Measurements from ENCODE around the gene DNAH1.
A peak's percentile ranks its signal among the peaks of the same experiment; 100 is the strongest.

The DNAH1 gene

DNA sequence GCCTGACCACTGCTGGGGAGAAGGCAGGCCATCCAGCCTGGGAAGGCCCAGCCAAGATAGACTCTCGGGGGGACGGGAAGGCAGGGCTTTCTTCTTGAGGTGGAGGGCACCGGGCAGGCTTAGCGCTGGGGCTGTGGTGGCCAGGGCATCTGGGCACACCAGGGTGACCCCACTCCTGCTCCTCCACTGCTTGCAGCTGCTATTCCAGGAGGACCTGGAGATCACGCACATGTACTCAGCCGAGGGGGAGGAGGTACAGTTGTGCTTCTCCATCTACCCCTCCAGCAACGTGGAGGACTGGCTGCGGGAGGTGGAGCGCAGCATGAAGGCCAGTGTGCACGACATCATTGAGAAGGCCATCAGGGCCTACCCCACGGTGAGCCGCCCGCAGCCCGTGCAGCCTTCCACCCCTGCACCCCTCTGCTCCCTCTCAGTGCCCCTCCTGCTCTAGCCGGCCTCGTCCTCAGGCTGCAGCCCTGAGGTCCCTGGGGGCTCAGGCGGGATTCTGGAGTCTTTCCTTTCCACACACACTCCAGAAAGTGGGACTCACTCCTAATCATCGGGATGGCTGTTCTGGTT is 42.3 kb downstream of the DNAH1 start:
- DNase-seq (ENCODE audit: low spot score) = no peak

DNA sequence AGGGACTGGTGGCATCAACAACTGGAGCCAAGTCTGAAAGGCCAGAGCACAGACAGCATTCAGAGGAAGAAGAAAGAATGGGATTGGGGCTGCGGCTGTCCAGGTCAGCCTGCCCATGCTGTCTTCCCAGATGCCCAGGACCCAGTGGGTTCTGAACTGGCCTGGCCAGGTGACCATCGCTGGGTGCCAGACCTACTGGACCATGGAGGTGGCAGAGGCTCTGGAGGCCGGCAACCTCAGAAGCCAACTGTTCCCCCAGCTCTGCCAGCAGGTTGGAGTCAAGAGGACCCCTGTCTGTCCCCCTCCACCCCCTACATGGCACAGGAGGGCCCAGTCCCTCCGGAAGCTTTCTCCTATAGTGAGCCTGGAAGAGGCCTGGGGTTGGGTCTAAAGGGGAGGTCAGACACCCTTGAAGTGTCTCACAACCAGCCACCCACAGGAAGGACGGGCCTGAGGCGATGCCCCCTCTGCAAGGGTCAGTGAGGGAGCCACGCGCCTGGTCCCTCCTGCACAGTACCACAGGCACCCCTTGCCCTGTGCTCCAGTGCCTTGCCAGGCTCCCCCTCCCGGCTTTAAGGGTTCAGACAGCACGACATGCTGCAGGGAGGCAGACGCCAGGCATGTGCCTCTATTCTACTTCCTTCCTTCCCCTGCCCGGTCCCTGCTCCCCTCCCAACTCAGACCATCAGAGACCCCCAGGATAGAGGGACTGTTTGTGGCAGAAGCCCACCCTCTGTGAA is 43.2 kb downstream of the DNAH1 start:
- no peak for DNase-seq (ENCODE audit: low spot score)

DNA sequence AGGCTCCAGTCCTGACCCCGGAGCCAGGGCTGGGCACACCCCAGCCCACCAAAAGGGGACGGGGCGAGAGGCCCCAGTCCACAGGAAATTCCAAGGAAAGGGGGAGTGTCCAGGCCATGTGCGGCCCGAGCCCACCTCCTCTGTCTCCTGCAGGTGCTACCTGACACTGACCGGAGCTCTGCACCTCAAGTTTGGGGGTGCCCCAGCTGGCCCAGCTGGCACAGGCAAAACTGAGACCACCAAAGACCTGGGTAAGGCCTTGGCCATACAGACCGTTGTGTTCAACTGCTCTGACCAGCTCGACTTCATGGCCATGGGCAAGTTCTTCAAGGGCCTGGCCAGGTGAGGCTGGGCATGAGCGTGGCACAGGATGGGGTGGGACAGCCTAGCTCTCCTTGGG is 44.9 kb downstream of the DNAH1 start:
- DNase-seq (ENCODE audit: low spot score) = no peak

DNA sequence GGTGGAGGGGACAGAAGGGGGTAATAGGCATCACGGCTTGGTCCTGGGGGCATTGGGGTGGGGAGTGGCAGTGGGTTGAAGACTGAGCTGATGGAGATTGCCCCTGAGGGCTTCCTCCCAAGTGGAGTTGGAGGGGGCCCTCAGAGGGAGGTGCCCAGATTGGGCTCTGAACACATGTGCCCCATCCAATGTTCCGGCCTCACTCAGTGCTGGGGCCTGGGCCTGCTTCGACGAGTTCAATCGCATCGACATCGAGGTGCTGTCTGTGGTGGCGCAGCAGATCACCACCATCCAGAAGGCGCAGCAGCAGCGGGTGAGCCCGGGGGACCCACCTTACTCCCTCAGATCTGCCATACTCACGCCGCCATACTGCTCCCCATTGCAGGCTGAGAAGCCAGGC is 45.3 kb downstream of the DNAH1 start:
- DNase-seq (ENCODE audit: low spot score) = no peak

DNA sequence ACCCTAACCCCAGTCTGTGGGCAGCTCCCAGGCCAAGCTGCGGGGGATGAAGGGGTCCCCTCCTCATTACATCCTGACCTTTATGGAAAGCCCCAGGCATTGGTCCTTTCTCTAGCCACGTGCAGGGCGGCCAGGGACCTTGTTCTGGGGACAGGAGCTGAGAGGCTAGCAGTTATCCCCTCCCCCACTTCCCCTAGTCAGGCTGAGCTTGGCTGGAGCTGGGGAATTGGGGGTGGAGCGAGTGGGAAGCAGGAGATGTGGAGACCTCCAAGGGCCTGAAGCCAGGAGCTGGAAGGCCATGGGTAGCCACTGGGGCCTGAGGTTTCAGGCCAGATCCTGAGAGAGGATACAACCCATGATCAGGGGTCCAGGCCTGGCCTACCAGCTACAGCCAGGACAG is 45.8 kb downstream of the DNAH1 start:
- DNase-seq (ENCODE audit: low spot score) = peak; percentile 53

DNA sequence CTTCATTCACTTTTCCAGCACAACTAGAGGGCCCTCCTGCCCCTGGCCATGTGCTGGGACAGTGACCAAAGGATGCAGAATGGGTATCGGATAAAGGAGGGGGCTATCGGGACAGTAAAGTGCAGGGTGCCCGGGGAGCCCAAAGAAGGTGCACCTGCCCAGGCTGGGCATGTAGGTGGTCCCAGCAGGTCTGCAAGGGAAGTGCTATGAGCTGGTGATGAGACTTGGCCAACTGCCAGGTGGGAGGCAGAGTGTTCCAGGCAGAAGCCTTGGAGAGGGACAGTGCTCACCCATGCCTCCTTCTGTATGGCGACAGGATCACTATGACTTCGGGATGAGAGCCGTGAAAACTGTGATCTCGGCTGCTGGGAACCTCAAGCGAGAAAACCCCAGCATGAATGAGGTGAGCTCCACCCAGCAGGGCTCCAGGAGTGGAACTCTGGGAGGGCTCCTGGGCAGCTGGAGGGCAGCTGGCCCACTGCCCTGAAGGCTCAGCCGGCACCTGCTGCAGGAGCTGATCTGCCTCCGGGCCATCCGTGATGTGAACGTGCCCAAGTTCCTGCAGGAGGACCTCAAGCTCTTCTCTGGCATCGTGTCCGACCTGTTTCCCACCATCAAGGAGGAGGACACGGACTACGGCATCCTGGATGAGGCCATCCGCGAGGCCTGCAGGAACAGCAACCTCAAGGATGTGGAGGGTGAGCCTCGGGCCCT is 48.4 kb downstream of the DNAH1 start:
- no peak for DNase-seq (ENCODE audit: low spot score)

DNA sequence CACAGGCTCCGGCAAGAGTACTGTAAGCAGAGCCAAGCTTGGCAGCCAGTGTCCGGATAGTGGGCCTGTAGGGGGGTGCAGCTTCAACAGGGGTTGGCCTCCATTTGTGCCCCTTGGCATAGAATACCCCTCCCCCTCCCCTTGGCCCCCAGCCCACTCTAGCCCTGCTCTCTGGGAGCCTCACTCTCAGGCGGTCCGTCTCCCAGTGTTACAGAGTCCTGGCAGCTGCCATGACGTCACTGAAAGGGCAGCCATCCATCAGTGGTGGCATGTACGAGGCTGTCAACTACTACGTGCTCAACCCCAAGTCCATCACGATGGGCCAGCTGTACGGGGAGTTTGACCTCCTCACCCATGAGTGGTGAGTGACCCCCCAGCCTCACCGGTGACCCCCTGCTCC is 50.4 kb downstream of the DNAH1 start:
- DNase-seq (ENCODE audit: low spot score) = no peak

DNA sequence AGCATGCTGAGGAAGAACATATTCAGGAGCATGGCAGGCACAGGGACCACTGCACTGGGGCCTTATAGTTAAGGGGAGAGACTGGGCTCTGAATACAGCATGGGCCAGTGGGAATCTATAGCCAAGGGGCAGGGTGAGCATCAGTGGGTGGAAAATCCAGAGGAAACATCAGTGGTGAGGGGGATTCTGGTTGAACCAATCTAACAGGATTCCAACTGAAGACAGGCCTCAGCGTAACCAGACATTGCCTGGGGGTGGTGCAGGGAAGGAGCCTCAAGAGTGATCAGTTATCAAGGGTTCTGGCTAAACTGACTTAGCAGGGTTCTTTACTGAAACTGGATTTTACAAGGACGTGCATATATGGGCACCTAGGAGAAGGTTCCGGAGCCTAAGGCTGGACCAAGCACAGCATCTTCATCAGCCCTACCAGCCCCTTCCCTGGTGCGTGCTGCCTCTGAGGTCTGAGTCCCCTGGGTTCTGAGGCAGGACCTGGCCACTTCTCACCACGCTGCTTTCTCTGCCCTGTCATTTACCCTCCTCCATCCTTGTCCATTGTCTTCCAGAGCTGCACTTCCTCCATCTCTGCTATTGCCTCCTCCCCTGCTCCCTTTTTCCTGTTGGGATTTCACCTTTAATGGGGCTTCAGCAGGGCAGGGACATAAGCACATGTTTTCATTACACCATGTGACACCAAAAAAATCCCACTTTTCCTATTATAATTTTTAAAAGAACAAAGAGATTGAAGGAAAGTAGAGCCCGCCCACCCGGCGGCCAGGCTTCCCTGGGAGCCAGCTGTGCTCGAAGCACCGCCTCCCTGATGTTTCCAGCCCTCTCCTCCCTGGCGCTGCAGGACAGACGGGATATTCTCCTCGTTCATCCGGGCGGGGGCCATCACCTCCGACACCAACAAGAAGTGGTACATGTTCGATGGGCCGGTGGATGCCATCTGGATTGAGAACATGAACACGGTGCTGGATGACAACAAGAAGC is 52.1 kb downstream of the DNAH1 start:
- DNase-seq (ENCODE audit: low spot score) = peak; percentile 58

DNA sequence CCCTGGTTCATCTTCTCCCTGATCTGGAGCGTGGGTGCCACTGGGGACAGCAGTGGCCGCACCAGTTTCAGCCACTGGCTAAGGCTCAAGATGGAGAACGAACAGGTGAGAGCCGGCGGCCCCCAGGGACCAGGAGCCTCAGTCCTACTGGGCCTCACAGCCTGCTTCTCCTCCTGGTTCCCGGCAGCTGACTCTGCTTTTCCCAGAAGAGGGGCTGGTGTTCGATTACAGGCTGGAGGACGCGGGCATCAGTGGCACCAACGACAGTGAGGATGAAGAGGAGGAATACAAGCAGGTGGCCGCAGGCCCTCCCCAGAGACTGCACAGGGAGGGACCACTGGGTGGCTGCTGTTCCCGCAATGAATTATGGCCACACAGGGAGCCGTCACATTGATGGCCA is 54.4 kb downstream of the DNAH1 start:
- DNase-seq (ENCODE audit: low spot score) = no peak

DNA sequence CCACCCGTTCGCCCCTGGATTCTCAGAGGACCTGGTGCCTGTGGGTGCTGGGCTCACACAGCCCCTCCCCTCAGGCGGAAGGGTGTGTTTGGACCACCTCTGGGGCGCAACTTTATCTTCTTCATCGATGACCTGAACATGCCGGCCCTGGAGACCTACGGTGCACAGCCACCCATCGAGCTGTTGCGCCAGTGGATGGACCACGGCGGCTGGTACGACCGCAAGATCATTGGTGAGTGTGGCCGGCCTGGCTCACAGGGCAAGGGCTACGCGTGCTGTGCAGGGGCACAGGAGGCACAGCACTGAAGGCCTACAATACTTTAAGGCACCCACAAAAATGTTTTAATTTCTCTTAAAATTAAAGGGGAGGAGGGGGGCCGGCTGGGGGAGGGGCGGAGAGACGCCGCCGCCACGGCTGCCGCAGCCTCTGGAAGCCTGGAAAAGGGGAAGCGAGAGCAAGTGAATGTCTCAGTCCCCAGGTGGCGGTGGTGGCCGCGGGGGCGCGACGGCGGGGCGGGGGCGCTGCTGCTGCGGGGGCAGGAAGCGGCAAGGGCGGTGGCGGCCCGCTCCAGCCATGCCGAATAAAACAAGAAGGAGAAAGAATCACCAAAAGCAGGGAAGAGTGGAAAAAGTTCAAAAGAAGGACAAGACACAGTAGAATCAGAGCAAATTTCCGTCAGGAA is 56.8 kb downstream of the DNAH1 start:
- peak; percentile 75 for DNase-seq (ENCODE audit: low spot score)

DNA sequence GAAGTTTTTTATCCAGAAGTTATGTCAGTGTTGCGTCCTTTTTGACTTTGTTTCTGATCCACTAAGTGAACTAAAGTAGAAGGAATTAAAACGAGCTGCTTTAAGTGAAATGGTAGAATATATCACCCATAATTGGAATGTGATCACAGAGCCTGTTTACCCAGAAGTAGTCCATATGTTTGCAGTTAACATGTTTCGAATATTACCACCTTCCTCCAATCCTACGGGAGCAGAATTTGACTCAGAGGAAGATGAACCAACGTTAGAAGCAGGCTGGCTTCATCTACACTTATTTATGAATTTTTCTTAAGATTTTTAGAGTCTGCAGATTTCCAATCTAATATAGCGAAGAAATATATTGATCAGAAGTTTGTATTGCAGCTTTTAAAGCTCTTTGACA is 57.6 kb downstream of the DNAH1 start:
- DNase-seq (ENCODE audit: low spot score) = no peak

DNA sequence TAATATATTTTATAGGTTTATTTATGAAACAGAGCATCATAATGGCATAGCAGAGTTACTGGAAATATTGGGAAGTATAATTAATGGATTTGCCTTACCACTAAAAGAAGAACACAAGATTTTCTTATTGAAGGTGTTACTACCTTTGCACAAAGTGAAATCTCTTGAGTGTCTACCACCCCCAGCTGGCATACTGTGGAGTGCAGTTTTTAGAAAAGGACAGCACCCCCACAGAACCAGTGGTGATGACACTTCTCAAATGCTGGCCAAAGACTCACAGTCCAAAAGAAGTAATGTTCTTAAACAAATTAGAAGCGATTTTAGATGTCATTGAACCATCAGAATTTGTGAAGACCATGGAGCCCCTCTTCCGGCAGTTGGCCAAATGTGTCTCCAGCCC is 58.1 kb downstream of the DNAH1 start:
- DNase-seq (ENCODE audit: low spot score) = no peak

DNA sequence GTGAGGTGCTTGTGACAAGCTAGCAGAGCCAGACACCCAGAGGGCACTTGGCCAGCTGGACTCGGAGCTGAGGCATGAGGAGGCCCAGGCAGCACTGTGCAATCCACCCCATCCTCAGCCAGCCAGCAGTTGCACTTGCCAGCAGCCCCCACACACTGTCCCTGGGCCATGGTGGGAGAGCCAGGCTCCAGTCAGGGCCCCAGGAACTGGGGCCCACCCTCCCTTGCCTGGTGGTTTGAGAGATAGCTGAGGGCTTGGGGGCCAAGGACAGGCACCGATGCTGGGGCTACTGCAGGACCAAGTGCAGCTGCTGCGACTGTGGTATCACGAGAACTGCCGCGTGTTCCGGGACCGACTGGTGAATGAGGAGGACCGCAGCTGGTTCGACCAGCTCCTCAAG is 63.5 kb downstream of the DNAH1 start:
- no peak for DNase-seq (ENCODE audit: low spot score)

DNA sequence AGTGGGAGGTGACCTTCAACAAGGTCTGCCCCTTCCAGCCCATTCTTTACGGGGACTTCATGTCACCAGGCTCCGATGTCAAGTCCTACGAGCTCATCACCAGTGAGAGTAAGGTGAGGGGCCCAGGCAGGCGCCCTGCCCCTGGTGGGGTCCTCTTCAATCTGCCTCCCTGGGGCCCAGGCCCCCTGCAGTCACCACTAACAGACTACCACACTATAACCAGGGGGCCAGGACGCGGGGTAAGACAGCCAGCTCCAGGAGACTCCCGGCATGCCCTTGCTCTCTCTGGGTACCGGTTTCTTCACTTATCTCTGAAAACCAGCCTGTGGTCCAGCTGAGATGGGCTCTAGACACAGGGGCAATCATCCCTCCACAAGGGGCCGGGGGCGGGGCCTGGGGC is 63.9 kb downstream of the DNAH1 start:
- DNase-seq (ENCODE audit: low spot score) = no peak

DNA sequence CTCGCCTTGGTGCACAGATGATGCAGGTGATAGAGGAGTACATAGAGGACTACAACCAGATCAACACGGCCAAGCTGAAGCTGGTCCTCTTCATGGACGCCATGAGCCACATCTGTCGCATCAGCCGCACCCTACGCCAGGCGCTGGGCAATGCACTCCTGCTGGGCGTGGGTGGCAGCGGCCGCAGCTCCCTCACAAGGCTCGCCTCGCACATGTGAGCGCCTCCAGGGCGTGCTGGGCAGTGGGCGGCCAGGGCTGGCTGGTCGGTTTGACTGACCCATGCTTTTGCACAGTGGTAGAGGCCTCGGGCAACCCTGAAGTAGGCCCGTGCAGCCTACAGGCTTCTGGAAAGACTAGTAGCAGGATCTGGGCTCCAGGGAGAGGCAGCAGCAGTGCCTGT is 65.5 kb downstream of the DNAH1 start:
- DNase-seq (ENCODE audit: low spot score) = no peak

DNA sequence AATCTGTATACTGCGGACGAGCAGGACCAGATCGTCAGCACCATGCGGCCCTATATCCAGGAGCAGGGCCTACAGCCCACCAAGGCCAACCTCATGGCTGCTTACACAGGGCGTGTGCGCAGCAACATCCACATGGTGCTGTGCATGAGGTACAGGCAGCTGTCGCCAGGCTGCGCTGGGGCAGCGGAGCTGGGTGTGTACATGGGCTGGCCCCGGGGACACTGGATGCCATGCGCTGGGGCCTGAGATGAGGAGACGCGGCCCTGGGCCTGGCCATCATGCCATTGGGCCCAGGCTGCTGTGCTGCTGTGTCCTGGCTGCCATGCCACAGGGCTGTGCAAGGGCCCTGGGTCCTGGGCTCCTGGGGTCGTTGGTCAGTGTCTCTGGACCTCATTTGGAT is 67.3 kb downstream of the DNAH1 start:
- DNase-seq (ENCODE audit: low spot score) = no peak

DNA sequence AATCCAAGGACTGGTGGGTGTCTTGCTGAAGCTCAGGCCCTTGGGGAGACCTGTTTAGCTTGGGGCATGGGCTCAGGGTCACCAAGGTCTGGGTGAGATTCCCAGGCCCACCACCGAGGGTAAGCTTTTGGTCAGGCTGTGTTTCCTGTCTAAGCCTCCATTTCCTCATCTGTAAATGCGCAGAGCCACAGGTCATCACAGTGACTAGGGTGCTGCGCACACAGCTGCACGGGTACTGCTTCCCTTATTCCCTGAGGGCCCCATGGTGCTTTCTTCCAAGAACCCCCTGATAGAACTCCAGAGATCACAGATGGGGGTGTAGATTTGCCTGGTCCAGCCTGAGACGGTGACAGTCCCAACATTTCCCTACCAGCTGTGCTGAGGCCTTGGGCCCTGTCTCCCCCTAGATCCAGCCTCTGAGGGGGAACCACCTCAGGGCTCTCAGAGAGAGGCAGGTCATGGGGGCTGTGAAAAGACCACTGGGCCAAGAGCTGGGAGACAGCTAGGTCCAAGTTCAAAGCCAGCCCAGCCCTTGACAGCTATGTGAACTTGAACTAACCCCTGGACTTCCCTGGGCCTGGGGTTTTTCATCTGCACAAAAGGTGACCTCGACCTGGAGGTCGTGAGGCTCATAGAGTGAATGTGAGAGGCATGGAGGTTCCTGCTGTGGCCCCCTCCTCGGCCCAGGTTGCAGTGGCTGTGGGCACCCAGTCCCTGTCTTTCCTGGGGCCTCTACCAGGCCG is 68.1 kb downstream of the DNAH1 start:
- DNase-seq (ENCODE audit: low spot score) = no peak

DNA sequence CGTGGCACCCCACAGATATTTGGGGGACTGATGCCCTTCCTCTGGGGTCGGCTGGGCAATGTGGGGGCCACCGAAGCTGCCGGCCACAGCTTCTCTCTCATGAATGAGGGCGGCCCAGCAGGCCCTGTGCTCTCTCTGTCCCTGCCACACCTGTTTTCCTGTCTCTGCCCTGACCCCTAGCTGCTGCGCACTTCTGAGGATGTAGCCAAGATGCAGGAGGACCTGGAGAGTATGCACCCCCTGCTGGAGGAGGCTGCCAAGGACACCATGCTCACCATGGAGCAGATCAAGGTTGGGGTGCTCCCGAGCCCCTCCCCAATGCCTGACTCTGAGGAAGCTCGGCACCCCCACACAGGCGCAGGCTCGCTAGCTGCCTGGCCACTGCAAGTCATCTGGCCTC is 69.0 kb downstream of the DNAH1 start:
- DNase-seq (ENCODE audit: low spot score) = peak; percentile 92

DNA sequence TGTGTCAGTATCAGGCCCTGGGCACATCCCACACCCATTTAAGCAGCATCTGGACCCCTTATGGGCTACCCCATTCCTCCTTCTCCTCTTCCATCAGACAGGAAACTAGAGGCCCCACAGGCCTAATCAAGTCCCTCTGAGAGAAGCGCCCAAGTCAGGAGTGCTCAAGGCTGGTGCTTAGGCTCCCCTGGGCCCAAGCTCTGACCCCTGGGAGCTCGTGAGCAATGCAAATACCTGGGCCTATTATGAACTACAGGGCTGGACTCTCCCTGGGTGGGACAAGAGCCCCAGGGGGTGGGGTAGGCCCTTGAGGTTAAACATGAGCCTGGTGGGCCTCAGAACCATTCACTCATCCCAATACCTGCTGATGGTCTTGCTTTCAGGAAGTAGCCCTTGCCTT is 71.4 kb downstream of the DNAH1 start:
- no peak for DNase-seq (ENCODE audit: low spot score)

DNA sequence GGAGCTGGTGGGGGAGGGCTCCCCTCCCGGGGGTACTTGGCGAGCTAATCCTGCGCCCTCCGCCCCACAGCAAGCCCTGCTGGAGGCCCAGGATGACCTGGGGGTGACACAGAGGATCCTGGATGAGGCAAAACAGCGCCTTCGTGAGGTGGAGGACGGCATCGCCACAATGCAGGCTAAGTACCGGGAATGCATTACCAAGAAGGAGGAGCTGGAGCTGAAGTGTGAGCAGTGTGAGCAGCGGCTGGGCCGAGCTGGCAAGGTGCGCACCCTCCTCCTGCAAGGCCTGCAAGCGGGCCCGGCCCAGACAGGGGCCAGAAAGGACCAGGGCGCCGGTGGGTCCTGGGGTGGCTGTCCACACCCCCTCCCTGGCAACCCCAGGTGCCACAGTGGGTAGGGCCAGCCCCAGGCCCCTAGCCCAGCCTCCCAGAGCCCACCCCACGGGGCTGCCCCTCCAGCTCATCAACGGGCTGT is 72.3 kb downstream of the DNAH1 start:
- peak; percentile 72 for DNase-seq (ENCODE audit: low spot score)

DNA sequence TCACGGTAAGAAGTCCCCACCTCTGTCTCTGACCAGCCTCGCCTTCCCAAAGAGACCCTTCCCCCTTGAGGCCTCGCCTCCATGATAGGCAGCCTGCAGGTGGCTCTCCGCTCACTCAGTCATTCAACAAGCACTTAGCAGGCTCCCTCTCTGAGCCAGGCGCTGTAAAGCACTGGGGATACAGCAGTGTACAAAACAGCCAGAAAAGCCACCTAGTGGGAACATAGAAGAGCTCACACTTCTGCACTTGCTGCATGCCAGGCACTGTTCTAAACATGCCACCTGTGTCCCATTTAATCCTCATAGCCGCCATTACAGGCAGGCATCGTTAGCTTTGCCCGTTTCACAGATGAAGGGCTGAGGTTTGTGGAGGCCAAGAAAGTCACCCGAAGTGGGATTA is 72.8 kb downstream of the DNAH1 start:
- no peak for DNase-seq (ENCODE audit: low spot score)
